K562 (cell line): ENCODE data around the gene ARHGAP28. TPM values are rescaled to one million over a fixed set of nuclear protein-coding genes. Genes with fewer than 3 reads are reported as not detected.
A peak's percentile ranks its signal among the peaks of the same experiment; 100 is the strongest.

Experiments used
- ATAC-seq: fragments of 200-7000 bp; cut with Tn5 transposase; 3 replicates; pipeline ENCODE4 v1.9.1; 2020; ENCODE audit warnings: moderate library complexity
- BruUV-seq: library from RNA; stranded (reverse); fragments of 400-500 nt; replicated peaks from 2 replicates; lab custom pipeline; 2021; lab: Mats Ljungman, UMichigan
- CTCF ChIA-PET: fragments of 300-600 bp; formaldehyde crosslinking; extraction: SDS; loops from one replicate; lab custom pipeline; 2021; ENCODE audit warnings: low intra/inter-chr PET ratio; lab: Yijun Ruan, JAX
- POLR2A ChIA-PET: fragments of 300-600, 350-650 bp; sonication (Branson Sonifier 250); formaldehyde crosslinking; extraction: SDS; loops from one replicate; lab custom pipeline; 2021; ENCODE audit warnings: antibody characterized with exemption, inconsistent platforms; lab: Yijun Ruan, JAX
- DNase-seq, 4 experiments: peaks; one replicate each; pipeline versions ENCODE4 v3.0.0 to v3.0.0-alpha.2; 2011 to 2018; ENCODE audit warnings: low spot score in 3 of 4, mixed read lengths in 3 of 4; ENCODE audit errors: extremely low read depth in 1 of 4
- FAIRE-seq: peaks from 2 replicates; lab custom pipeline; 2011; peaks lifted over from hg19 to GRCh38; lab: Jason Lieb, UNC
- H2AFZ ChIP-seq: 2 replicates; pipeline ENCODE4 v1.6.0; 2011; ENCODE audit warnings: low read depth, low read length, control low read depth, inconsistent platforms
- H3K27ac ChIP-seq: fragments of 200-600 bp; 3 replicates; pipeline ENCODE4 v1.8.0; 2011; ENCODE audit warnings: low read depth, mild to moderate bottlenecking, control low read depth, inconsistent platforms, low read length, moderate library complexity, mixed read lengths; ENCODE audit errors: extremely low read depth
- H3K27me3 ChIP-seq, 2 experiments: fragments of 300-600 bp in 1 of 2; 2 replicates in 1 of 2; 3 replicates in 1 of 2; pipeline versions ENCODE4 v1.6.0 to v1.8.0; 2011; ENCODE audit warnings: inconsistent platforms in 2 of 2, low read length in 2 of 2, mild to moderate bottlenecking in 1 of 2, mixed read lengths in 1 of 2, moderate library complexity in 1 of 2; ENCODE audit not compliant: control insufficient read depth in 2 of 2, insufficient read depth in 2 of 2
- H3K36me3 ChIP-seq: fragments of 300-600 bp; 3 replicates; pipeline ENCODE4 v1.8.0; 2011; ENCODE audit warnings: mild to moderate bottlenecking, low read length, inconsistent platforms; ENCODE audit not compliant: control insufficient read depth, insufficient read depth
- H3K4me1 ChIP-seq, 2 experiments: fragments of 200-600 bp in 1 of 2; replicated peaks in 1 of 2; 2 replicates in 1 of 2; 3 replicates in 1 of 2; pipeline versions ENCODE4 v1.5.1 to v1.8.0; 2011; ENCODE audit warnings: inconsistent platforms in 2 of 2, low read length in 2 of 2, mild to moderate bottlenecking in 1 of 2, mixed read lengths in 1 of 2, moderate library complexity in 1 of 2; ENCODE audit not compliant: control insufficient read depth in 2 of 2, insufficient read depth in 2 of 2
- H3K4me2 ChIP-seq: 2 replicates; pipeline ENCODE4 v1.6.1; 2011; ENCODE audit warnings: low read length, control low read depth, inconsistent platforms, mixed read lengths; ENCODE audit not compliant: insufficient read depth
- H3K4me3 ChIP-seq: fragments of 200-600 bp; sonication (generic), shearing (Covaris generic); 2 replicates; pipeline ENCODE4 v1.5.1; 2016; ENCODE audit warnings: control low read depth, inconsistent platforms
- H3K79me2 ChIP-seq: fragments of 200-600 bp; 3 replicates; pipeline ENCODE4 v1.8.0; 2011; ENCODE audit warnings: low read length, inconsistent platforms; ENCODE audit not compliant: control insufficient read depth, insufficient read depth
- H3K9ac ChIP-seq, 2 experiments: 2 replicates each; pipeline versions ENCODE4 v1.6.0 to v1.6.1; 2011; ENCODE audit warnings: low read depth in 2 of 2, low read length in 2 of 2, control low read depth in 1 of 2, inconsistent platforms in 1 of 2, mild to moderate bottlenecking in 1 of 2, mixed read lengths in 1 of 2; ENCODE audit not compliant: insufficient read depth in 1 of 2
- H3K9me1 ChIP-seq: one replicate; pipeline ENCODE4 v1.6.0; 2011; ENCODE audit warnings: inconsistent platforms, mild to moderate bottlenecking, low read length, moderate library complexity; ENCODE audit not compliant: control insufficient read depth, insufficient read depth
- H3K9me3 ChIP-seq: replicated peaks from 2 replicates; pipeline ENCODE4 v1.5.1; 2011; ENCODE audit warnings: low read depth, low read length, inconsistent platforms; ENCODE audit not compliant: control insufficient read depth, insufficient read depth
- H4K20me1 ChIP-seq: replicated peaks from 2 replicates; pipeline ENCODE4 v1.6.1; 2011; ENCODE audit warnings: low read length, inconsistent platforms, mixed read lengths; ENCODE audit not compliant: control insufficient read depth, insufficient read depth
- GABPB1 ChIP-seq: sonication (generic); formaldehyde crosslinking; IDR thresholded peaks from 2 replicates; pipeline ENCODE4 v1.8.0; 2022; ENCODE audit warnings: mild to moderate bottlenecking, missing genetic modification reagents
- GATA2 ChIP-seq: sonication (generic); formaldehyde crosslinking; IDR thresholded peaks from 2 replicates; pipeline ENCODE4 v1.4.0; 2020; ENCODE audit warnings: mild to moderate bottlenecking, missing genetic modification reagents
- SMARCC2 ChIP-seq: fragments of 450-650 bp; IDR thresholded peaks from 2 replicates; pipeline ENCODE4 v1.6.1; 2017; ENCODE audit warnings: antibody characterized with exemption, moderate library complexity, mild to moderate bottlenecking, low read depth
- SRF ChIP-seq, 2 experiments: fragments of 250-450, 450-650 bp in 1 of 2; sonication (Bioruptor Pico) in 1 of 2; sonication (generic) in 1 of 2; formaldehyde crosslinking; IDR thresholded peaks; 2 replicates each; pipeline versions ENCODE4 v1.5.0 to v1.5.1; 2020 to 2022; ENCODE audit warnings: mild to moderate bottlenecking in 1 of 2, missing genetic modification reagents in 1 of 2
- USF1 ChIP-seq: sonication (generic); formaldehyde crosslinking; IDR thresholded peaks from 2 replicates; pipeline ENCODE4 v1.9.0; 2022; ENCODE audit warnings: mild to moderate bottlenecking, missing genetic modification reagents
- YY1 ChIP-seq, 3 experiments: IDR thresholded peaks; 2 replicates each; pipeline ENCODE4 v1.6.1; 2011; ENCODE audit warnings: low read length in 2 of 3, mild to moderate bottlenecking in 2 of 3, moderate library complexity in 2 of 3, borderline replicate concordance in 1 of 3, control low read depth in 1 of 3, low read depth in 1 of 3; ENCODE audit not compliant: insufficient read depth in 3 of 3, insufficient replicate concordance in 2 of 3, control insufficient read depth in 1 of 3, insufficient read length in 1 of 3; ENCODE audit errors: extremely low read depth in 1 of 3
- ZNF445 ChIP-seq: fragments of 250-450 bp; sonication (Bioruptor Pico); IDR thresholded peaks from 2 replicates; pipeline ENCODE4 v1.4.0; 2020; ENCODE audit warnings: low read depth, mild to moderate bottlenecking, moderate library complexity
- WGBS: fragments of 100-300 bp; shearing (Covaris generic); methylation state at CpG from one replicate; pipeline ENCODE4 v1.1.6; 2016; ENCODE audit warnings: low coverage, mixed read lengths; ENCODE audit not compliant: insufficient coverage; ENCODE audit errors: missing lambda C conversion rate; 5-methylcytosine and 5-hydroxymethylcytosine counted together
- in situ Hi-C: fragments of 300-500 bp; cut with MboI; formaldehyde crosslinking; loops from 4 replicates; pipeline ENCODE4 v1.15.0; 2018; ENCODE audit warnings: inconsistent platforms, mixed read lengths
- intact Hi-C: fragments of 100-400 bp; cut with micrococcal nuclease; formaldehyde crosslinking; loops from 2 replicates; pipeline ENCODE4 v1.14.2; 2022
- polyA plus RNA-seq, 8 experiments: library from polyadenylated mRNA; depleted of rRNA in 4 of 8; stranded (reverse) in 5 of 8; unstranded in 3 of 8; fragments of >200 nt; fragmentation: Nextera tagmentation in 2 of 8; fragmentation: Illumina TruSeq in 1 of 8; extraction: Ambion mirVana in 2 of 8; extraction: Trizol in 1 of 8; gene quantifications; 2 replicates each; pipeline versions ENCODE4 v1.2.1 to v1.2.3, GENCODE V29; 2011 to 2014; ENCODE audit warnings: inconsistent platforms in 1 of 8, missing spikeins in 1 of 8
- total RNA-seq, 7 experiments: library from RNA; depleted of rRNA in 6 of 7; stranded (reverse); fragments of >200 nt in 6 of 7; fragmentation: Illumina TruSeq in 2 of 7; extraction: Trizol in 2 of 7; gene quantifications; 2 replicates each; pipeline versions ENCODE4 v1.2.1 to v1.2.3, GENCODE V29; 2011 to 2021; ENCODE audit warnings: low replicate concordance in 1 of 7

The ARHGAP28 gene
- total and polyA plus RNA-seq, 9 of the 15 experiments (the other 6 are each of a cell fraction or from before 2014, with no cell fraction given): 0.93 to 5.9 (median 5.0) TPM

GRCh38 chr18:6857300-6857699 lies 127.8 kb downstream of the ARHGAP28 start:
- peaks cover 0 to 9% of the 10 kb centered on the region in 2 experiments; a peak in 1 of 5 replicates for H3K4me1 ChIP-seq
- no peaks in the 10 kb centered on the region for H3K36me3 ChIP-seq
- in situ Hi-C loops (no loop called here), intact Hi-C loops (no loop called here)
- no peaks in the 10 kb centered on the region for H3K79me2 ChIP-seq
- FAIRE-seq (no peak), ATAC-seq (peak; percentile 39; the same call in 1 of the 3 replicates), DNase-seq (peak in 1 of 4 experiments; percentile 16)
- no peak overlapping the region for H3K27ac ChIP-seq
- ChIA-PET CTCF (no interaction called here), POLR2A (interaction anchor here (0.6 kb wide), 1 partner anchor 109 kb away, joined by 3 read pairs; no protein-coding TSS in a partner anchor)
- TF ChIP-seq SRF (CRISPR knock-in tag; IDR thresholded peaks at IDR 0.05): no peak
- H3K4me2 ChIP-seq: no peak overlapping the region
- no TSS peak for BruUV-seq
- no peak overlapping the region for H3K4me3 ChIP-seq
- WGBS: 14% methylated on average over 12 of the region's 12 CpGs
- H4K20me1 ChIP-seq: no peaks in the 10 kb centered on the region
- H2AFZ ChIP-seq: no peak overlapping the region
- H3K27me3 ChIP-seq: no peaks in the 10 kb centered on the region
- H3K9ac ChIP-seq: no peak overlapping the region
- H3K9me3 ChIP-seq: no peaks in the 10 kb centered on the region
- no peaks in the 10 kb centered on the region for H3K9me1 ChIP-seq

GRCh38 chr18:6859676-6860422 lies 130.3 kb downstream of the ARHGAP28 start:
- peaks cover 0 to 5% of the 10 kb centered on the region in 2 experiments; a peak in 1 of 5 replicates for H3K4me1 ChIP-seq

More at GRCh38 chr18:6859676-6860422, 130.3 kb downstream of the ARHGAP28 start:
- intact Hi-C loops (no loop called here), in situ Hi-C loops (no loop called here)
- no peaks in the 10 kb centered on the region for H3K9me3 ChIP-seq
- no peak for FAIRE-seq
- H3K79me2 ChIP-seq: no peaks in the 10 kb centered on the region
- no peak overlapping the region for H3K9ac ChIP-seq
- CTCF ChIA-PET: no interaction called here
- H3K27ac ChIP-seq: no peak overlapping the region
- no peaks in the 10 kb centered on the region for H3K36me3 ChIP-seq
- BruUV-seq: no TSS peak
- no peaks in the 10 kb centered on the region for H4K20me1 ChIP-seq
- no peaks in the 10 kb centered on the region for H3K9me1 ChIP-seq
- ATAC-seq: no peak
- H3K4me2 ChIP-seq: no peak overlapping the region
- no peak for DNase-seq
- 3% methylated on average over 4 of the region's 4 CpGs for WGBS
- no peak overlapping the region for H2AFZ ChIP-seq
- no peak overlapping the region for H3K4me3 ChIP-seq
- POLR2A ChIA-PET: interaction anchor here (0.7 kb wide), 1 partner anchor 1695 kb away, joined by 3 read pairs; no protein-coding TSS in a partner anchor
- no peaks in the 10 kb centered on the region for H3K27me3 ChIP-seq
- TF ChIP-seq USF1 (CRISPR knock-in tag) (no peak), SMARCC2 (no peak), GATA2 (CRISPR knock-in tag) (no peak), YY1 (IDR thresholded peaks at IDR 0.05; ENCODE audit: borderline replicate concordance in 1 of 3, control insufficient read depth in 1 of 3, extremely low read depth in 1 of 3, insufficient read depth in 3 of 3, insufficient read length in 1 of 3, insufficient replicate concordance in 2 of 3, low read depth in 1 of 3, low read length in 2 of 3) (no peak), GABPB1 (CRISPR knock-in tag) (no peak), ZNF445 (CRISPR knock-in tag) (no peak)
